ENCODE results near the gene KCTD17.

GRCh38 chr22:37080438-37080837 is 28.9 kb downstream of the KCTD17 start:
- no peak for TF ChIP-seq CTCF (IDR thresholded peaks at IDR 0.05)
- TF ChIP-seq EZH2 (IDR thresholded peaks at IDR 0.05), result no peak
